CD14-positive monocyte (primary cell): Measurements from ENCODE around the gene PALM. TPM values are rescaled to one million over a fixed set of nuclear protein-coding genes. Genes with fewer than 3 reads are reported as not detected.

ENCODE experiments used
- DNase-seq, 3 donors: peaks; one replicate each; pipeline ENCODE4 v3.0.0-alpha.2; 2011 to 2022
- H2AFZ ChIP-seq: 2 replicates; pipeline ENCODE4 v1.6.0; 2012; ENCODE audit warnings: mild to moderate bottlenecking, low read depth, low read length, inconsistent platforms; ENCODE audit not compliant: insufficient read depth, poor library complexity, severe bottlenecking
- H3K27ac ChIP-seq, 2 donors: 1 replicate in 1 of 2; 2 replicates in 1 of 2; pipeline ENCODE4 v1.5.1; 2012 to 2013; ENCODE audit warnings: low read length in 2 of 2, control low read depth in 1 of 2, inconsistent platforms in 1 of 2, low read depth in 1 of 2, mild to moderate bottlenecking in 1 of 2
- H3K27me3 ChIP-seq, 2 donors: one replicate each; pipeline versions ENCODE4 v1.6.0 to v1.6.1; 2011 to 2013; ENCODE audit warnings: low read length in 2 of 2; ENCODE audit not compliant: control insufficient read depth in 2 of 2, insufficient read depth in 2 of 2
- H3K36me3 ChIP-seq, 2 donors: replicated peaks in 1 of 2; 1 replicate in 1 of 2; 2 replicates in 1 of 2; pipeline versions ENCODE4 v1.5.1 to v1.6.1; 2012 to 2013; ENCODE audit warnings: low read length in 2 of 2, control low read depth in 1 of 2, inconsistent platforms in 1 of 2, mild to moderate bottlenecking in 1 of 2; ENCODE audit not compliant: insufficient read depth in 2 of 2, control insufficient read depth in 1 of 2
- H3K4me1 ChIP-seq, 2 donors: 1 replicate in 1 of 2; 2 replicates in 1 of 2; pipeline versions ENCODE4 v1.5.1 to v1.6.1; 2012 to 2013; ENCODE audit warnings: low read length in 2 of 2, control low read depth in 1 of 2, inconsistent platforms in 1 of 2, mild to moderate bottlenecking in 1 of 2, moderate library complexity in 1 of 2; ENCODE audit not compliant: insufficient read depth in 2 of 2, control insufficient read depth in 1 of 2
- H3K4me2 ChIP-seq: replicated peaks from 2 replicates; pipeline ENCODE3; 2012; ENCODE audit warnings: low read length, moderate library complexity, mild to moderate bottlenecking; ENCODE audit not compliant: poor library complexity, severe bottlenecking; ENCODE audit errors: extremely low read depth
- H3K4me3 ChIP-seq, 3 experiments: fragments of 200-600 bp in 1 of 3; sonication (generic) in 1 of 3; replicated peaks in 1 of 3; 1 replicate in 2 of 3; 2 replicates in 1 of 3; pipeline ENCODE4 v1.5.1; 2011 to 2013; ENCODE audit warnings: low read length in 3 of 3, mild to moderate bottlenecking in 3 of 3, control low read depth in 2 of 3, low read depth in 2 of 3, inconsistent platforms in 1 of 3, moderate library complexity in 1 of 3
- H3K79me2 ChIP-seq: 2 replicates; pipeline ENCODE4 v1.6.0; 2012; ENCODE audit warnings: mild to moderate bottlenecking, control low read depth, inconsistent platforms, low read length, moderate library complexity; ENCODE audit not compliant: insufficient read depth
- H3K9ac ChIP-seq: 2 replicates; pipeline ENCODE4 v1.6.0; 2017; ENCODE audit warnings: low read length, mild to moderate bottlenecking; ENCODE audit not compliant: insufficient read depth, poor library complexity, severe bottlenecking
- H3K9me3 ChIP-seq, 2 donors: replicated peaks in 1 of 2; 1 replicate in 1 of 2; 2 replicates in 1 of 2; pipeline versions ENCODE4 v1.5.1 to v1.6.1; 2012 to 2013; ENCODE audit warnings: low read length in 2 of 2, control low read depth in 1 of 2; ENCODE audit not compliant: control insufficient read depth in 1 of 2, insufficient read depth in 1 of 2
- H4K20me1 ChIP-seq: 2 replicates; pipeline ENCODE4 v1.6.0; 2012; ENCODE audit warnings: mild to moderate bottlenecking, low read length, control low read depth, moderate library complexity; ENCODE audit not compliant: insufficient read depth
- H3K27ac Mint-ChIP-seq, 7 donors: one replicate each; pipeline ENCODE4 v1.8.0; 2020; ENCODE audit warnings: mild to moderate bottlenecking in 7 of 7, mixed read lengths in 7 of 7, moderate library complexity in 6 of 7, inconsistent platforms in 2 of 7
- H3K27me3 Mint-ChIP-seq, 3 donors: one replicate each; pipeline ENCODE4 v1.8.0; 2021 to 2022; ENCODE audit warnings: low read depth in 3 of 3, mild to moderate bottlenecking in 3 of 3, mixed read lengths in 3 of 3, moderate library complexity in 3 of 3, inconsistent platforms in 1 of 3
- H3K36me3 Mint-ChIP-seq, 2 donors: one replicate each; pipeline ENCODE4 v1.8.0; 2020; ENCODE audit warnings: mixed read lengths in 2 of 2, inconsistent platforms in 1 of 2, mild to moderate bottlenecking in 1 of 2
- H3K4me1 Mint-ChIP-seq: one replicate; pipeline ENCODE4 v1.8.0; 2020; ENCODE audit warnings: mild to moderate bottlenecking, mixed read lengths
- H3K4me3 Mint-ChIP-seq, 2 donors: one replicate each; pipeline ENCODE4 v1.8.0; 2020; ENCODE audit warnings: mild to moderate bottlenecking in 2 of 2, mixed read lengths in 2 of 2, moderate library complexity in 1 of 2
- H3K9me3 Mint-ChIP-seq, 7 donors: one replicate each; pipeline ENCODE4 v1.8.0; 2020 to 2022; ENCODE audit warnings: mixed read lengths in 7 of 7, mild to moderate bottlenecking in 6 of 7, moderate library complexity in 6 of 7, inconsistent platforms in 2 of 7
- WGBS: methylation state at CpG from one replicate; pipeline ENCODE4 v1.1.5; 2013; ENCODE audit warnings: missing lambda C conversion rate; ENCODE audit not compliant: insufficient coverage; 5-methylcytosine and 5-hydroxymethylcytosine counted together
- intact Hi-C, 2 donors: fragments of 100-400 bp; cut with micrococcal nuclease; formaldehyde crosslinking; loops; one replicate each; pipeline versions ENCODE4 v1.15.0 to v1.15.1; 2023
- polyA plus RNA-seq, 3 donors: library from polyadenylated mRNA; depleted of rRNA in 1 of 3; unstranded in 2 of 3; stranded (reverse) in 1 of 3; fragments of 300-500 nt in 2 of 3; fragments of >200 nt in 1 of 3; fragmentation: Illumina TruSeq in 2 of 3; gene quantifications; 1 replicate in 2 of 3; 2 replicates in 1 of 3; pipeline ENCODE4 v1.2.3, GENCODE V29; 2012 to 2021
- TF ChIP-seq, protein P1 (sequence below): fragments of 200-600 bp; IDR thresholded peaks from one replicate; pipeline ENCODE4 v1.8.0; 2022; ENCODE audit warnings: antibody characterized with exemption, mild to moderate bottlenecking

PALM gene
- polyA plus RNA-seq, 3 donors = 0.23 TPM; not detected in 2

DNA sequence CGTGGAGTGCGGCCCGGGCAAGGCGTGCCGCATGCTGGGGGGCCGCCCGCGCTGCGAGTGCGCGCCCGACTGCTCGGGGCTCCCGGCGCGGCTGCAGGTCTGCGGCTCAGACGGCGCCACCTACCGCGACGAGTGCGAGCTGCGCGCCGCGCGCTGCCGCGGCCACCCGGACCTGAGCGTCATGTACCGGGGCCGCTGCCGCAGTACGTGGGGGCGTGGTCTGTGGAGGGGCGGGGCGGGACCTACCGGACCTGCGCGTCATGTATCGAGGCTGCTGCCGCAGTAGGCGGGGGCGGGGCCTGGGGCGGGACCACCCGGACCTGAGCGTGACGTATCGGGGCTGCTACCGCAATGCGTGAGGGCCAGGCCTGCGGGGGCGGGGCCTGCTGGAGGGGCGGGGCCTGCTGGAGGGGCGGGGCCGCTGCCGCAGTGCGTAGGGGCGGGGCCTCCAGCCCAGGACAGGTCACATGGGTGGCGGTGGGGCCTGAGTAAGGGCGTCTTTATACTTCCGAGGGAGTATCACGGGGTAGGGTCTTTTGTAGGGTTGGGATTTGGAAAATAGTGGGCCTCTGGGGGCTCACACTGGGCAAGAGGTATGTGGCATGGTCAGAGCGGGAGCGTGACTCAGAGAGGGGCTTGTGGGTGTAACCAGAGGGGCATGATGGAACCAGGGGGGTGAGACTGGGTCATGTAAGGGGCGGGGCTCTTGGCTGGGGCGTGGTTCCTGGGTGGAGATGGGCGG is 28.3 kb upstream of the PALM start:
- no peaks in the 10 kb centered on the region for H4K20me1 ChIP-seq
- peaks cover 39 to 48% of the 10 kb centered on the region in 2 donors for H3K4me1 ChIP-seq
- H3K27ac Mint-ChIP-seq = peak overlapping the region; percentile 98 to 100 (median 100)
- H3K9me3 ChIP-seq = no peaks in the 10 kb centered on the region
- peaks cover 5 to 32% (median 22%) of the 10 kb centered on the region in 3 donors for H3K27me3 Mint-ChIP-seq
- H3K36me3 Mint-ChIP-seq = peaks cover 0 to 4% of the 10 kb centered on the region in 2 donors
- H3K27me3 ChIP-seq = peaks cover 0 to 20% of the 10 kb centered on the region in 2 donors
- WGBS = under 1% methylated on average over 68 of the region's 70 CpGs
- peak overlapping the region; percentile 86 for H3K9ac ChIP-seq
- TF ChIP-seq, protein P1, sequence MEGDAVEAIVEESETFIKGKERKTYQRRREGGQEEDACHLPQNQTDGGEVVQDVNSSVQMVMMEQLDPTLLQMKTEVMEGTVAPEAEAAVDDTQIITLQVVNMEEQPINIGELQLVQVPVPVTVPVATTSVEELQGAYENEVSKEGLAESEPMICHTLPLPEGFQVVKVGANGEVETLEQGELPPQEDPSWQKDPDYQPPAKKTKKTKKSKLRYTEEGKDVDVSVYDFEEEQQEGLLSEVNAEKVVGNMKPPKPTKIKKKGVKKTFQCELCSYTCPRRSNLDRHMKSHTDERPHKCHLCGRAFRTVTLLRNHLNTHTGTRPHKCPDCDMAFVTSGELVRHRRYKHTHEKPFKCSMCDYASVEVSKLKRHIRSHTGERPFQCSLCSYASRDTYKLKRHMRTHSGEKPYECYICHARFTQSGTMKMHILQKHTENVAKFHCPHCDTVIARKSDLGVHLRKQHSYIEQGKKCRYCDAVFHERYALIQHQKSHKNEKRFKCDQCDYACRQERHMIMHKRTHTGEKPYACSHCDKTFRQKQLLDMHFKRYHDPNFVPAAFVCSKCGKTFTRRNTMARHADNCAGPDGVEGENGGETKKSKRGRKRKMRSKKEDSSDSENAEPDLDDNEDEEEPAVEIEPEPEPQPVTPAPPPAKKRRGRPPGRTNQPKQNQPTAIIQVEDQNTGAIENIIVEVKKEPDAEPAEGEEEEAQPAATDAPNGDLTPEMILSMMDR = peak; percentile 44
- peak overlapping the region; percentile 88 for H3K4me2 ChIP-seq
- DNase-seq = peak; percentile 97 to 99 (median 99)
- H3K79me2 ChIP-seq = peaks cover 10% of the 10 kb centered on the region
- peaks cover 0 to 3% (median 2%) of the 10 kb centered on the region in 7 donors for H3K9me3 Mint-ChIP-seq
- no peaks in the 10 kb centered on the region for H3K36me3 ChIP-seq
- H3K4me3 Mint-ChIP-seq = peak overlapping the region; percentile 90 to 97
- intact Hi-C loops = loop anchor here (1.0 to 2.0 kb wide), 3 partner anchors 18 to 24 kb away; partner anchors contain the start of gene RNF126 (in 1 of the 2)
- peak overlapping the region; percentile 91 to 96 for H3K27ac ChIP-seq
- H3K4me3 ChIP-seq = peak overlapping the region; percentile 45 to 76 (median 53)
- peaks cover 37% of the 10 kb centered on the region for H3K4me1 Mint-ChIP-seq
- H2AFZ ChIP-seq = peak overlapping the region; percentile 61

DNA sequence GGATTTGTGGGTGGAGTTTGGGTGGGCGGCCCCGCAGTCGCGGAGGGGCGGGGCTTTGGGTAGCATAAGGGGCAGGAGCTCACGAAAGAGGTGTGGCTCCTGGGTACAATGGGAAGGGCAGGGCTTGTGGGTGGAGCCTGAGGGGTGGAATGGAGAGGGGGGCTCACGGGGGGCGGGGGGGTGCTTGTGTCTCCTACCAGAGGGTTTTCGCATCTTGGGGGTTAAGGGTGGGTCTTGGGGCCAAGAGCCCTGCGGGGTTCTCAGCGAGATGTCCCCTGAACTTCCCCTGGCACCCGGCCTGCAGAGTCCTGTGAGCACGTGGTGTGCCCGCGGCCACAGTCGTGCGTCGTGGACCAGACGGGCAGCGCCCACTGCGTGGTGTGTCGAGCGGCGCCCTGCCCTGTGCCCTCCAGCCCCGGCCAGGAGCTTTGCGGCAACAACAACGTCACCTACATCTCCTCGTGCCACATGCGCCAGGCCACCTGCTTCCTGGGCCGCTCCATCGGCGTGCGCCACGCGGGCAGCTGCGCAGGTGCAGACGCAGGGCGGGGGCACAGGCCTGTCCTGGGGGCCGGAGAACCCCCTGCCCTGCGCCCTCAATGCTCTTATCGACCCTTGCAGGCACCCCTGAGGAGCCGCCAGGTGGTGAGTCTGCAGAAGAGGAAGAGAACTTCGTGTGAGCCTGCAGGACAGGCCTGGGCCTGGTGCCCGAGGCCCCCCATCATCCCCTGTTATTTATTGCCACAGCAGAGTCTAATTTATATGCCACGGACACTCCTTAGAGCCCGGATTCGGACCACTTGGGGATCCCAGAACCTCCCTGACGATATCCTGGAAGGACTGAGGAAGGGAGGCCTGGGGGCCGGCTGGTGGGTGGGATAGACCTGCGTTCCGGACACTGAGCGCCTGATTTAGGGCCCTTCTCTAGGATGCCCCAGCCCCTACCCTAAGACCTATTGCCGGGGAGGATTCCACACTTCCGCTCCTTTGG is 27.4 kb upstream of the PALM start:
- peak overlapping the region; percentile 86 for H3K9ac ChIP-seq
- peaks cover 0 to 25% (median 16%) of the 10 kb centered on the region in 3 donors for H3K27me3 Mint-ChIP-seq

More for the DNA sequence above, 27.4 kb upstream of the PALM start:
- no peaks in the 10 kb centered on the region for H3K9me3 ChIP-seq
- Mint-ChIP-seq H3K27ac (peak overlapping the region; percentile 98 to 100 (median 100)), H3K9me3 (peaks cover 0 to 3% (median 2%) of the 10 kb centered on the region in 7 donors), H3K36me3 (peaks cover 0 to 4% of the 10 kb centered on the region in 2 donors), H3K4me3 (peak overlapping the region; percentile 59 to 90), H3K4me1 (peaks cover 32% of the 10 kb centered on the region)
- peaks cover 10% of the 10 kb centered on the region for H3K79me2 ChIP-seq
- peaks cover 0 to 15% of the 10 kb centered on the region in 2 donors for H3K27me3 ChIP-seq
- peak overlapping the region in 2 of 3 experiments; percentile 53 to 76 for H3K4me3 ChIP-seq
- H2AFZ ChIP-seq = peak overlapping the region; percentile 63
- H3K36me3 ChIP-seq = no peaks in the 10 kb centered on the region
- 4% methylated on average over 38 of the region's 54 CpGs for WGBS
- peak overlapping the region; percentile 91 to 96 for H3K27ac ChIP-seq
- intact Hi-C loops = loop anchor here in 1 of 2 donors (1.0 to 2.0 kb wide), 2 partner anchors 19 to 22 kb away; partner anchors contain the start of gene RNF126
- H4K20me1 ChIP-seq = no peaks in the 10 kb centered on the region
- peak; percentile 73 to 82 (median 74) for DNase-seq
- H3K4me1 ChIP-seq = peaks cover 33 to 41% of the 10 kb centered on the region in 2 donors
- peak overlapping the region; percentile 88 for H3K4me2 ChIP-seq
- TF ChIP-seq, protein P1 = no peak
